GM10847 (cell line): ENCODE data around the gene ERF.

Source experiments
- POLR2A ChIP-seq: IDR thresholded peaks from 2 replicates; pipeline ENCODE4 v1.6.1; 2011; ENCODE audit not compliant: insufficient read length; ENCODE audit errors: extremely low read depth

The ERF gene

DNA sequence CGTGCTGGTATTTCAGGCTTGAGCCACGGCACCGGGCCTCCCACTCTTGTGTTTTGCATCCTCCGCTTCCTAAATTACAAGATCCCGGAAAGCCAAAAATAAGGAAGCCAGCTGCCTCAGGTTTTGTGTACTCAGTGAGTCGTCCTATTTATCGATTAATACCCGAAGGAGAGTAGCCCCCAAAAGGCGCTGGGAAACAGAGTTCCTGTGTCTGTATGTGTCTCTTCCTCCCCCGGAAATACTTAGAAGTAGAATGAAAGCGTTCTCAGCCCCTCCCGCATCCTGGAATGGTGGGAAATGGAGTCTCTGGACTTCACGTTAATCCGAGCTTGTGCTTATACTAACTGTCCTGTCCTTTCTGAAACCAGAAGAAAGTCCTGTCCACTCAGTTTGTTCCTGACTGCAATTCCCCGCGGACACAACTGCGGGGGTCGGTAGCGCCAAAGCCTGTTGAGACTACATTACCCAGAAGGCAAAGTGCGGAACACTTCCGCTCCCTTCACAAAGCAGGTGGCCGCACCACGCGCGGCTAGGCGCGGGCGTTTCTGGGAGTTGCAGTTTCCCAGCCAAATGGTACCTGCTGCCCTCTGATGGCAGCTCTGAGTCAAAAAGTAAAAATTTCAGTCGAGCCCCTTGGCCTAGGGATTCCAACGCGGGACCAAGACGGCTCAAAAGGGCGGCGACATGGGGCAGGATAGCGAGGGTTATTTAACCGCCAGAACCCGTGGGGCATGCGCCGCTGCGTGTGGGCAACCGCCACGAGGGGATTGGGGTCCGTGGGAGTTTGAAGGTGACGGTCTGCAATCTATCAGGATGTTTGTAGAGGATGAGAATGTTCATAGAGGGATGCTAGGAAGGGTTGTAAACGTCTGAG lies 10.3 kb downstream of the ERF start:
- TF ChIP-seq POLR2A, result no peak

DNA sequence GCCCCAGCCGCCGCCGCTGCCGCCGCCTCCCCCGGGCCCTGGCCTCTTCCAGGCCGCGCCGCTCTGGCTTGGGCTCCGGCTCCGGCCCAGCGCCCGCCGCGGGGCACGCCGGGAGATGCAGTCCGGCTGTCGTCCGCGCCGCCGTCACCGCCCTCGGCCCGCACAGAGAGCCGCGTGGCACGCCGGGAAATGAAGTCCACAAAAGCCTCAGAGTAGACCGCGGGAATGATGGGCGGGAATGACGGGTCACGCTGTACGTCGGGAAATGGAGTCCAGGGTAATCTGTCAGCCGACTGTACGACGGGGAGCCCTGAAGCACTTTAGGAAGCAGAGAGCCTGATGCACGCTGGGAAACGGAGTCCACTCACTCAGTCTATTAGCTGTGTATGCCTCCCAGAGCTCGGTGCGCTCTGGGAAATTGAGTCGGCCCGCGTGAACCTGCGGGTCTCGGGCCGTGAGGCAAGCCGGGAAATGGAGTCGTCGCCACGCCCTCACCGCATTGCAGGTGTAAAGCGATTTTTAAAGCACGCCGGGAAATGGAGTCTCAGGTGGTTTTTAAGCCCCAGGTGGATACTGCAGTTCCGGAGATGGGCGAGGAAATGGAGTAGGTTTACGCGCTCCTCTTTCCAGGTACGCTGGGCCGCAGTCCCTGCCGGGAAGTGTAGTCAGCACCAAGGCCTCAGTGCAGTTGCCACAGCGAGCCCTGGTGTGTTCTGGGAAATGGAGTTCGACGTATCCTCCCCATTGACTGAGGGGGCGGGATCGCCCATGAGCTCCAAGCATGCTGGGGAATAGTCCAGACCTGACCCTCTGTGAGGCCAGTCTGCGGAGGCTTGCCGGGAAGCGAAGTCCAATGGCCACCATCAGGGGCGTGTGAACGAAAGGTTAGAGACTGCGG lies 12.2 kb downstream of the ERF start, which contains the start of gene GSK3A:
Gene GSK3A (minus strand): TSS at position 91 of the 898 bp plus-strand sequence. CDS start 137 bp downstream, outside the sequence.
- peak; percentile 83 for TF ChIP-seq POLR2A

DNA sequence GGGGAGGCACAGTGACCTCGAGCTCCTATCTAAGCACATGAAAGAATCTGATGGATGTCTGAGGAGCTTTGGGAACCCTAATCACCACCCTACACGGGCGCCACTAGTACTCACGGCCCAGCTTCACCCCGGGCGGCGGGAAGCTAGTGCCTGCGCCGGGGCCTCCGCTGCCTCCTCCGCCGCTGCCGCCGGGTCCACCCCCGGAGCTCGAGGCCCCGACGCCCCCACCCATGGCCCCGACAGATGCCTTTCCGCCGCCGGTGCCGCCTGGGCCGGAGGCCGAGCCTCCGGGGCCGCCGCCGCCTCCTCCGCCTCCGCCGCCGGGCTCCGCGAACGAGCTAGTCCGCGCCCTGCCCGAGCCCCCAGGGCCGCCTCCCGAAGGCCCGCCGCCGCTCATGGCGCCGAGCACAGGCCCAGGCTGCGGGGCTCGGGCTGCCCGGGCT lies 12.8 kb downstream of the ERF start:
- no peak for TF ChIP-seq POLR2A

GRCh38 chr19:42241279-42241678 lies 13.6 kb downstream of the ERF start:
- no peak for TF ChIP-seq POLR2A

- TF ChIP-seq POLR2A, result no peak
Measured at GRCh38 chr19:42239544-42240220, 15.2 kb downstream of the ERF start.

DNA sequence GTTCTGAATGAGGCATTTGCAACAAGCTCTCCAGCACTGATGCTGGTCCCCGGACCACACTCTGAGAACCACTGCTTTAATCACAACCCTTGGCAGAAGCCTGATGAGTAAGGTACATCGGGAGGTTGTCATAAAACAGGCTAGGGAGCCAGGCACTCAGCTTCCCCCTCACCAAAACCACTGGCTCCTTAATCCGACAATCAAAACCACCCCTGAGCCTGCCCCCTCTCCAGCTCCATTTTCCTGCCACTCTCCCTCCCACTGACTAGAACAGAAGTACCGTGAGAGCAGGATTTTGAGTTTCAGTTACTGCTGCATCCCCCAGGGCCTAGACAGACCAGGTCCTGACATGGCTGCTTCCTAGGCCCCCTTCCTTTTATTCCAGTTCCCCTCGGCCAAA lies 19.7 kb downstream of the ERF start:
- TF ChIP-seq POLR2A, result no peak

- no peak for TF ChIP-seq POLR2A
Measured at GRCh38 chr19:42234364-42234763, 20.6 kb downstream of the ERF start.

GRCh38 chr19:42233678-42234292 lies 21.1 kb downstream of the ERF start:
- no peak for TF ChIP-seq POLR2A

GRCh38 chr19:42233106-42233505 lies 21.8 kb downstream of the ERF start:
- no peak for TF ChIP-seq POLR2A

GRCh38 chr19:42232435-42232834 lies 22.5 kb downstream of the ERF start:
- TF ChIP-seq POLR2A, result no peak

DNA sequence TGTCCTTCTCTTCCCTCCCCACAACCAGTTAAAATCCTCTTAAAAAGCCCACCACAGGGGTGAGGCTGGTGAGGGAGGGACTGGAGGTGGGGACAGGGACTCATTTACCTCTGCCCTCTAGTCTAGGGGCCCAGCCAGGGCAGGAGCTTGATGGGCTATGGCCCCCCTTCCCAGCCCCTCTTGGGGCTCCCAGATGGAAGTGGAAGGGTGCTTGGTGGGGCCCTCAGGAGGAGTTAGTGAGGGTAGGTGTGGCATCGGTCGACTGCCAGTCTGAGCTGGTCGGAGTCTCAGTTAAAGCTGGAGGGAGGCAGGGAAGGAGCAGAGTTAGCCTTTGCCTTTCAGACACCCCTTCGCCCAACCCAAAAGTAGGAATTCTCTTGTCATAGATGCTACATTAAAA lies 24.4 kb downstream of the ERF start:
- no peak for TF ChIP-seq POLR2A

GRCh38 chr19:42229855-42230351 lies 25.0 kb downstream of the ERF start:
- no peak for TF ChIP-seq POLR2A

GRCh38 chr19:42229301-42229854 lies 25.6 kb downstream of the ERF start:
- TF ChIP-seq POLR2A, result no peak

DNA sequence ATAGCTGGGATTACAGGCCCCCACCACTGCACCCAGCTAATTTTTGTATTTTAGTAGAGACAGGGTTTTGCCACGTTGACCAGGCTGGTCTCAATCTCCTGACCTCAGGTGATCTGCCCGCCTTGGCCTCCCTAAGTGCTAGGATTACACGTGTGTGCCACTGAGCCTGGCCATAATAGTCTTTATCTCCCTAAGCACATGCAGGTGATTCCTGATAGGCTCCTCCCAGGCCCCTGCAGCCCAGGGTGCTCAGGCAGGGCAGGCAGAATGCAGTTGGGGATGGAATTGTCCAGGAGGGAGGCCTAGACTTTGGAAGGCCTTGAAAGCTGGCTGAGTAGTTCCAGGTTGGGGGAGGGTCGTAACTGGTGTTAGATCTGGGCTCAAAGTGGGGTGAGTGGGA lies 26.3 kb downstream of the ERF start:
- no peak for TF ChIP-seq POLR2A
